DOHH2 (cell line): Measurements from ENCODE around the gene PLA2G2E.

ENCODE experiments used
- EZH2phosphoT487 ChIP-seq: fragments of 200-600 bp; sonication (generic); IDR thresholded peaks from 2 replicates; pipeline ENCODE4 v1.6.1; 2017; ENCODE audit warnings: borderline replicate concordance, mild to moderate bottlenecking, antibody characterized with exemption, low read length, moderate library complexity, mixed read lengths
- TF ChIP-seq, protein P1 (sequence below): fragments of 200-600 bp; sonication (generic); IDR thresholded peaks from one replicate; pipeline ENCODE4 v1.5.1; 2014; ENCODE audit warnings: antibody characterized with exemption, mild to moderate bottlenecking, low read depth, low read length; ENCODE audit not compliant: poor library complexity, severe bottlenecking

DNA sequence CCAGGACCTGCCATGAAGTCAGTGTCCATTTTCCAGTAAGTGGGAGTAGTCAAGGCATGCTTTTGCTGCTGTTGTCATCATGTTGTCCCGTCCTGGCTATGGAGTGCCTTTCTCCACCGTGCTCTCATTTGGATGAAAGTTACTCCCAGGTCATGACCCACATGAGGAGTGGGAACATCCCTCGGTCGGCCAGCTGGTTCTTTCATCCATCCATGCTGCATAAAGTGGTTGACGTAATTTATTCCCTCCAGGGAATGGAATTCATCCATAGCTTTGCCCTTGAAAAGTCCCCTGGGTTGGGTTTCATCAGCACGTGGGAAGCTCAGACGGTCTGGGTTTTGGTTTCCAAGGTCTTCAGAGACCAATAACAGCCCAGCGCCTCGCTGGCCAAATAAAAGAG, 44.4 kb upstream of the PLA2G2E start:
- TF ChIP-seq, protein P1, sequence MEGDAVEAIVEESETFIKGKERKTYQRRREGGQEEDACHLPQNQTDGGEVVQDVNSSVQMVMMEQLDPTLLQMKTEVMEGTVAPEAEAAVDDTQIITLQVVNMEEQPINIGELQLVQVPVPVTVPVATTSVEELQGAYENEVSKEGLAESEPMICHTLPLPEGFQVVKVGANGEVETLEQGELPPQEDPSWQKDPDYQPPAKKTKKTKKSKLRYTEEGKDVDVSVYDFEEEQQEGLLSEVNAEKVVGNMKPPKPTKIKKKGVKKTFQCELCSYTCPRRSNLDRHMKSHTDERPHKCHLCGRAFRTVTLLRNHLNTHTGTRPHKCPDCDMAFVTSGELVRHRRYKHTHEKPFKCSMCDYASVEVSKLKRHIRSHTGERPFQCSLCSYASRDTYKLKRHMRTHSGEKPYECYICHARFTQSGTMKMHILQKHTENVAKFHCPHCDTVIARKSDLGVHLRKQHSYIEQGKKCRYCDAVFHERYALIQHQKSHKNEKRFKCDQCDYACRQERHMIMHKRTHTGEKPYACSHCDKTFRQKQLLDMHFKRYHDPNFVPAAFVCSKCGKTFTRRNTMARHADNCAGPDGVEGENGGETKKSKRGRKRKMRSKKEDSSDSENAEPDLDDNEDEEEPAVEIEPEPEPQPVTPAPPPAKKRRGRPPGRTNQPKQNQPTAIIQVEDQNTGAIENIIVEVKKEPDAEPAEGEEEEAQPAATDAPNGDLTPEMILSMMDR = no peak
- no peak for TF ChIP-seq EZH2phosphoT487
